HEK293T (cell line): ENCODE data around the gene OPRL1.
"Not testable (repeated sequence)": the region's sequence is repeated elsewhere in the genome, so short reads cannot be mapped to it uniquely, and the experiment has no call there.

Experiments used
- CTCF ChIA-PET: fragments of 350-600 bp; formaldehyde crosslinking; extraction: SDS; loops from one replicate; lab custom pipeline; 2021; ENCODE audit warnings: antibody characterized with exemption, inconsistent platforms; lab: Yijun Ruan, JAX
- POLR2A ChIA-PET: fragments of 350-600 bp; formaldehyde crosslinking; extraction: SDS; loops from one replicate; lab custom pipeline; 2020; ENCODE audit warnings: antibody characterized with exemption, inconsistent platforms; lab: Yijun Ruan, JAX
- DNase-seq: peaks from one replicate; pipeline ENCODE4 v3.0.0; 2012; ENCODE audit warnings: mixed read lengths; ENCODE audit errors: extremely low spot score
- ARNT ChIP-seq: fragments of 450-650 bp; IDR thresholded peaks from 2 replicates; pipeline ENCODE4 v1.6.1; 2017; ENCODE audit warnings: mild to moderate bottlenecking
- BHLHE40 ChIP-seq: fragments of 450-650 bp; IDR thresholded peaks from 2 replicates; pipeline ENCODE4 v1.6.1; 2016; ENCODE audit warnings: mild to moderate bottlenecking, moderate library complexity, borderline replicate concordance
- CTBP1 ChIP-seq: fragments of 450-650 bp; IDR thresholded peaks from 2 replicates; pipeline ENCODE4 v1.6.1; 2016; ENCODE audit warnings: borderline replicate concordance
- ELF4 ChIP-seq: fragments of 450-650 bp; IDR thresholded peaks from 2 replicates; pipeline ENCODE4 v1.6.1; 2017; ENCODE audit warnings: antibody characterized with exemption
- FOXA1 ChIP-seq: fragments of 450-650 bp; IDR thresholded peaks from 2 replicates; pipeline ENCODE4 v1.6.1; 2016; ENCODE audit warnings: mild to moderate bottlenecking
- FOXK2 ChIP-seq: fragments of 450-650 bp; IDR thresholded peaks from 2 replicates; pipeline ENCODE4 v1.6.1; 2016; ENCODE audit warnings: mild to moderate bottlenecking
- FOXM1 ChIP-seq: fragments of 450-650 bp; IDR thresholded peaks from 2 replicates; pipeline ENCODE4 v1.6.1; 2017; ENCODE audit warnings: mild to moderate bottlenecking, borderline replicate concordance
- HDGF ChIP-seq: fragments of 450-650 bp; IDR thresholded peaks from 2 replicates; pipeline ENCODE4 v1.6.1; 2017; ENCODE audit warnings: antibody characterized with exemption, borderline replicate concordance
- L3MBTL2 ChIP-seq: fragments of 450-650 bp; conservative IDR thresholded peaks from 2 replicates; pipeline ENCODE4 v1.6.1; 2016; ENCODE audit warnings: mild to moderate bottlenecking
- LEF1 ChIP-seq: fragments of 450-650 bp; IDR thresholded peaks from 2 replicates; pipeline ENCODE4 v1.6.1; 2017; ENCODE audit warnings: mild to moderate bottlenecking, borderline replicate concordance
- NFRKB ChIP-seq: fragments of 450-650 bp; IDR thresholded peaks from 2 replicates; pipeline ENCODE4 v1.6.1; 2016; ENCODE audit warnings: mild to moderate bottlenecking, moderate library complexity
- SP1 ChIP-seq: fragments of 450-650 bp; IDR thresholded peaks from 2 replicates; pipeline ENCODE4 v1.6.1; 2017
- SUZ12 ChIP-seq: fragments of 450-650 bp; IDR thresholded peaks from 2 replicates; pipeline ENCODE4 v1.6.1; 2016; ENCODE audit warnings: mild to moderate bottlenecking
- TARDBP ChIP-seq: fragments of 450-650 bp; IDR thresholded peaks from 2 replicates; pipeline ENCODE4 v1.6.1; 2016
- ZNF384 ChIP-seq: fragments of 450-650 bp; IDR thresholded peaks from 2 replicates; pipeline ENCODE4 v1.6.1; 2016
- TF ChIP-seq, protein P1 (sequence below): fragments of 450-650 bp; IDR thresholded peaks from 2 replicates; pipeline ENCODE4 v1.6.1; 2016

Gene OPRL1

DNA sequence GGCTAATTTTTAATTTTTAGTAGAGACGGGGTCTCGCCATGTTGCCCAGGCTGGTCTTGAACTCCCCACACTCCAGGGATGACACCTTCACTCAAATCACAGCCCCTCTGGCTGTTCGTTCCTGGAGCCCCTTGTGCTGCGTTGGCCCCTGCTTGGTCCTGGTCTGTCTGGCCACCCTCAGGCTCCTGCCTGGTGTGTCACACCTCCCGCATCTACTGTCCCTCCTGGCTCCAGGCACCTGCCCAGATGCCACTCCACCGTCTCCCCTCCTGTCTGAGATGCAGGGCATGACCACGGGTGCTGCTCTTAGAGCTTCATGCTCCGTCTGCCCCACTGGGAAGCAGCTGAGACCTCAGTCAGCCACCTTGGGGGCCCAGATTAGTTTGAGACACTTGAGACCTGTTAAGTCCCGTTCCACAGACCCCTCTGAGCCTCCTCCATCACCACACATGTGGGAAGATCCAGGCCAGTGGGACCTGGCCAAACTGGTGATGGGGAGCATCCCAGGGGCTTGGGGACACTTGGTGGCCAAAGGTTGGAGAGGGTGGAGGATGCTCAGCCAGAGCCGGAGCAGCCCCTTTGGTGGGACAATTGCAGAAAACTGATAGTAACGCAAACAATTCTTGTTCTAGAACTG, 49.4 kb downstream of the OPRL1 start:
- TF ChIP-seq L3MBTL2: no peak
- TF ChIP-seq SUZ12: no peak
- TF ChIP-seq BHLHE40: no peak
- TF ChIP-seq HDGF: no peak
- TF ChIP-seq, protein P1, sequence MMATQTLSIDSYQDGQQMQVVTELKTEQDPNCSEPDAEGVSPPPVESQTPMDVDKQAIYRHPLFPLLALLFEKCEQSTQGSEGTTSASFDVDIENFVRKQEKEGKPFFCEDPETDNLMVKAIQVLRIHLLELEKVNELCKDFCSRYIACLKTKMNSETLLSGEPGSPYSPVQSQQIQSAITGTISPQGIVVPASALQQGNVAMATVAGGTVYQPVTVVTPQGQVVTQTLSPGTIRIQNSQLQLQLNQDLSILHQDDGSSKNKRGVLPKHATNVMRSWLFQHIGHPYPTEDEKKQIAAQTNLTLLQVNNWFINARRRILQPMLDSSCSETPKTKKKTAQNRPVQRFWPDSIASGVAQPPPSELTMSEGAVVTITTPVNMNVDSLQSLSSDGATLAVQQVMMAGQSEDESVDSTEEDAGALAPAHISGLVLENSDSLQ: no peak
- TF ChIP-seq ARNT: no peak
- TF ChIP-seq LEF1: no peak
- TF ChIP-seq SP1: no peak
- TF ChIP-seq ZNF384: no peak
- TF ChIP-seq ELF4: no peak
- no peak for TF ChIP-seq CTBP1
- TF ChIP-seq FOXA1: no peak
- no peak for TF ChIP-seq NFRKB
- TF ChIP-seq FOXK2: no peak
- no peak for TF ChIP-seq TARDBP
- DNase-seq: no peak
- CTCF ChIA-PET: no interaction called here
- POLR2A ChIA-PET: no interaction called here

DNA sequence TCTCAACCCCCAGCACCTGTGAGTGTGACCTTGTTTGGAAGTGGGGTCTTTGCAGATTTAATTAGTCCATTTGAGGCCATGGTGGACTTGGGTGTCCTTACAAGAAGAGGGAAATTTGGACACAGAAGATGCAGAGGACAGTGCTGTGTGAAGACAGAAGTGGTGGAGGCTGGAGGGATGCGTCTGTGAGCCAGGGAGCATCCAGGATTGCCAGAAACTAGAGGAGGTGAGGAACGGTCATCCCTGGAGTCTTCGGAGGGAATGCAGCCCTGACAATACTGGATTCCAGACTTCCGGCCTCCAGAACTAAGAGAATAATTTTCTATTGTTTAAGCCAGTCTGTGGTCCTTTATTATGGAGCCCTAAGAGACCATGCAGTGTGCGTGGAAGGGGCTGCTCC, 50.4 kb downstream of the OPRL1 start:
- POLR2A ChIA-PET: no interaction called here

DNA sequence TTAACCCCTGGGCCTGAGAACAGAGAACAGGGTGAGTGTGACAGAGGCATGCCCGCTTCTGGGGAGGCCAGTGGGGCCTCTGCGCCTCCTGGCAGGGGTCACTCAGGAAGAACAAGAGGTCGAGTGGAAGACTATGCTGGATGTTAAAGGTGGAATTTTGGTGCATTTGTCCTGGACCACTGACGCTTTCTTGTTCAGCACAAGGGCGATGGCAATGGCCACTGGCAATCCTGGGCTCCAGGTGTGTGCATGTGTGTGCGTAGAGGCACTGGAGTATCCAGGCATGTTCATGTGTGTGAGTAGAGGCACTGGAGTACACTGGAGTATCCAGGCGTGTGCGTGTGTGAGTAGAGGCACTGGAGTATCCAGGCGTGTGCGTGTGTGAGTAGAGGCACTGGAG, 51.0 kb downstream of the OPRL1 start:
- POLR2A ChIA-PET: no interaction called here
- TF ChIP-seq TARDBP (no peak), FOXK2 (no peak), CTBP1 (no peak), NFRKB (no peak)
- no peak for DNase-seq
- CTCF ChIA-PET: no interaction called here

More for the DNA sequence above, 50.4 kb downstream of the OPRL1 start:
- TF ChIP-seq SUZ12 (no peak), ARNT (no peak), FOXK2 (no peak), HDGF (no peak), L3MBTL2 (no peak)
- TF ChIP-seq, protein P1: no peak
- no peak for DNase-seq
- CTCF ChIA-PET: no interaction called here

DNA sequence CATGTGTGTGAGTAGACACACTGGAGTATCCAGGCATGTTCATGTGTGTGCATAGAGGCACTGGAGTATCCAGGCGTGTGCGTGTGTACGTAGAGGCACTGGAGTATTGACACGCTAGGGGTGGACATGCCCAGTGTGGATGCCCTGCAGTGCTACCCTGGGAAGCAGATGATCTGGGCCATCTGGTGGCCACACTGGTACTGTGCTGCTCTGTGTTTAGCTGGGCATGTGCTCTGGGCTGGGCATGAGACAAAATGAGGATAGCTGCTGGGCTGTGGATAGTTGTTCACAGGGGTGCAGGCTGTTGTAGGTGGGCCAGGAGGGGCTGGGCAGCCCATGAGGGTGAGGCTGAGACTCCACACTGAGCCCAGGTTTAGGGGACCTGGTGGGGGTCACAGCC, 51.5 kb downstream of the OPRL1 start:
- TF ChIP-seq, protein P1: no peak
- TF ChIP-seq FOXK2 (no peak), FOXA1 (no peak), HDGF (no peak), BHLHE40 (no peak), FOXM1 (no peak), CTBP1 (no peak), SP1 (no peak), SUZ12 (no peak), ELF4 (no peak), LEF1 (no peak), ZNF384 (no peak), L3MBTL2 (no peak), TARDBP (no peak), NFRKB (no peak), ARNT (no peak)
- ChIA-PET POLR2A (no interaction called here), CTCF (no interaction called here)
- DNase-seq: no peak

DNA sequence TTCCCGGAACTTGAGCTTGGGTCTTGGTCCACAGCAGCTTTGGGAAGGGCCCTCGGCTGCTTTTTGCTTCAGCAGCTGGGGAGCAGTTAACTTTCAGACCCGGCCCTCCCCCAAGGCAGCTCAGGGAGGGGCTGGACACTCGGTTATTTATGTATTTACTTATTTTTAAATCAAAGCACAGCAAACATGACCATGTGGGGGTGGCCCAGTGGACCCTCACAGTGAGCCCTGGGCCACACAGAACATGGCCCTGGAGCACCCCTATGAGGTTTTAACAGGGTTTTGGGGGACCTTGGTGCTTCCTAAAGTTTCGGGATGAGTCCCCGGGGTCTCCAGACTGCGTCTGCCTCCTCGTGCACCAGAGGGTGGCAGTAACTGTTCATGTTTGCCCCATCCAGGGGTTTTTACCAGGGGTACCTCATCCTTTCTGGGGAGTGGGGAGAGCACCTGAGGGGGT, 54.1 kb downstream of the OPRL1 start:
- DNase-seq: no peak
- TF ChIP-seq FOXM1 (no peak), CTBP1 (no peak), SUZ12 (no peak), L3MBTL2 (no peak), ELF4 (no peak), ZNF384 (no peak), HDGF (no peak), NFRKB (no peak), FOXA1 (no peak), ARNT (no peak), TARDBP (no peak), SP1 (no peak), FOXK2 (no peak), BHLHE40 (no peak), LEF1 (no peak)
- TF ChIP-seq, protein P1: no peak
- ChIA-PET CTCF (no interaction called here), POLR2A (no interaction called here)

DNA sequence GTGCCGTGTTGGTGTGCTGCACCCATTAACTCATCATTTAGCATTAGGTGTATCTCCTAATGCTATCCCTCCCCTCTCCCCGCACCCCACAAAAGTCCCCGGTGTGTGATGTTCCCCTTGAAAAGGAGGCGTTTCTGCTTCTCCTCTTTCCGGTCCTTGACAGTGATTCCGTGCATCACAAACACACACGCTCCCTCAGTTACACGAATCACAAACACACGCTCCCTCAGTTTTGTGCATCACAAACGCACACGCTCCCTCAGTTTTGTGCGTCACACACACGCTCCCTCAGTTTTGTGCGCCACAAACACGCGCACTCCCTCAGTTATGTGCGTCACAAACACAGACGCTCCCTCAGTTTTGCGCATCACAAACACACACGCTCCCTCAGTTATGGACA, 54.9 kb downstream of the OPRL1 start:
- DNase-seq, POLR2A ChIA-PET, CTCF ChIA-PET: not testable (repeated sequence)
